ENCODE data around the gene SRRD.

DNA sequence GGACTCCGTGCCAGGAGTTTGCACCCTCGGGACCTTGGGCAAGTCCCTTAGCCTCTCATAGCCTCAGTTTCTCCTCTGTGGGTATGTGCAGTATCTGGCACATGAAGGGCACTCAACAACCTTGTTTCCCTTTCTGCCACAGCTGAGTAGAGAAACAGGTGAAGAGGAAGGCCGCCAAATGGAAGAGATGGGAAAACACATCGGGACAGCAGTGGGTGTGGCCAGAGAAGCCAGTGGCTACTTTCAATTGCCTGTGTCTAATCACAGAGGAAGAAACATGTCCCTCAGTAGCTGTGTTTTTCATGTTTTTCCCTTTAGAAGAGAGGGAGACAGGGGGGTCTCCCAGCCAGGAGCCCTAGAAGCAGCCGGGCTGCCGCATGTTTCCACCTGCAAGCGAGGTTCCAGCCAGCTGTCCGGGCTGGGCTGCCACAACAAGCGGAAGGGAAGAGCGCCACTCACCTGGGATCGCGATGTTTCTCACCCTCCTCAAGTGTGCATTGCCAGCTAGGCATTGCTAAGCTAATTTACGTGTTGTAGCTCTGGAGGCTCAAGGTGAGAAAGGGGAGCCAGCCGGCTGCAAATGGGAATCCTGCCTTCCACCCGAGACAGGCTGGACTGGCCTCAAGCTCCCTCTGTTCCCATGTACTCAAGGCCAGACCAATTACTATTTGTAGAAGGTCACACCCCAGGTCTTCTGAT, 38.0 kb upstream of the SRRD start:
- TF ChIP-seq, protein P1, sequence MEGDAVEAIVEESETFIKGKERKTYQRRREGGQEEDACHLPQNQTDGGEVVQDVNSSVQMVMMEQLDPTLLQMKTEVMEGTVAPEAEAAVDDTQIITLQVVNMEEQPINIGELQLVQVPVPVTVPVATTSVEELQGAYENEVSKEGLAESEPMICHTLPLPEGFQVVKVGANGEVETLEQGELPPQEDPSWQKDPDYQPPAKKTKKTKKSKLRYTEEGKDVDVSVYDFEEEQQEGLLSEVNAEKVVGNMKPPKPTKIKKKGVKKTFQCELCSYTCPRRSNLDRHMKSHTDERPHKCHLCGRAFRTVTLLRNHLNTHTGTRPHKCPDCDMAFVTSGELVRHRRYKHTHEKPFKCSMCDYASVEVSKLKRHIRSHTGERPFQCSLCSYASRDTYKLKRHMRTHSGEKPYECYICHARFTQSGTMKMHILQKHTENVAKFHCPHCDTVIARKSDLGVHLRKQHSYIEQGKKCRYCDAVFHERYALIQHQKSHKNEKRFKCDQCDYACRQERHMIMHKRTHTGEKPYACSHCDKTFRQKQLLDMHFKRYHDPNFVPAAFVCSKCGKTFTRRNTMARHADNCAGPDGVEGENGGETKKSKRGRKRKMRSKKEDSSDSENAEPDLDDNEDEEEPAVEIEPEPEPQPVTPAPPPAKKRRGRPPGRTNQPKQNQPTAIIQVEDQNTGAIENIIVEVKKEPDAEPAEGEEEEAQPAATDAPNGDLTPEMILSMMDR (IDR thresholded peaks at IDR 0.05) = no peak
- TF ChIP-seq EP300 (IDR thresholded peaks at IDR 0.05) (no peak), POLR2AphosphoS5 (IDR thresholded peaks at IDR 0.05) (no peak)
